ENCODE measurements around the gene GTPBP6. TPM values are rescaled to one million over a fixed set of nuclear protein-coding genes. Genes with fewer than 3 reads are reported as not detected.

GTPBP6 gene
- total and polyA plus RNA-seq, 4 donors, result 11.8 to 79.1 (median 59.6) TPM

DNA sequence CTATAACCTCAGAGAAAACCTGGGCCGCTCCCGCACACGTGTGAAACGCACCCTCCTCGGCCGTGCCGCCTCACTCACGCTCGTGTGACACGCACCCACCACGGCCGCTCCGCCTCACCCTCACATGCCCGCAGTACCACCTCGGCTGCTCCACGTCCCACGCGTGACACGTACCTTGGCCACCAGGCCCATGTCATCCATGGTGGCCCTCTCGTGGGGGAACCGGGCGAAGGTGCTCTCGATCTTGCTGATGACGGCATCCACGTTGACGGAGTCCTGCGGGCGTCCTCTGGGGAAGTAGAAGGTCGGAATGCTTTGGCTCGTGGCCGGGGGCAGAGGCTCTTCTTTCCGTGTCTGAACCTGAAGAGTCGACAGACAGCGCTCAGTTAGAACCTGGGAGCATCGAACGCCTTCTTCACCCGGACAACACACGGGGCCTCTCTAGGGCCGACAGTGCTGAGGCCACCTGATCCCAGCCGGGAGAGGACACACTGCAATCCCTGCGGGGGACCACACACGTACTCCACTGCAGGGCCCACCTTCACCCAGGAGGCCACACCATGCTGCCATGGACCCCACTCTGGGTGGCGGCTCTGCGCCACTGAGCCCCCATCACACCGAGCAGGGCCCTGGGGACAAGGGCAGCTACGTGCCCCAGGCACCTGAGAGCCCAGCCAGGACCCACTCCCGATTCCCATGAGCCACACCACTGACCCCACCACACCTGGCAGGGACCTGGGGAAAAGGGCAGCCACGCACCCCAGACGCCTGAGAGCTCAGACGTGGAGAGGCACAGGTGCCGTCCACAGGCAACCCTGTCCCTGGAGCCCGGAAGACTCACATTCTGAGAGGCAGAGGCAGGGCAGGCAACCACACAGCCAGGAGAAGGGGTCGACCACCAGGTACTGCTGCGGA is 42.9 kb upstream of the GTPBP6 start:
- Histone ChIP-seq H3K27ac (ENCODE audit: low read depth in 1 of 2, low read length in 1 of 2) (no peak overlapping the region), H3K4me1 (ENCODE audit: control insufficient read depth in 5 of 5, insufficient read depth in 5 of 5, low read length in 5 of 5) (no peaks in the 10 kb centered on the region), H3K9me3 (ENCODE audit: control insufficient read depth in 4 of 4, insufficient read depth in 3 of 4, low read length in 3 of 4) (peaks cover 0 to 18% (median 3%) of the 10 kb centered on the region in 4 donors), H3K27me3 (ENCODE audit: control insufficient read depth in 3 of 3, insufficient read depth in 3 of 3, low read length in 2 of 3) (no peaks in the 10 kb centered on the region), H3K9ac (ENCODE audit: insufficient read depth in 1 of 2, low read length in 2 of 2) (no peak overlapping the region), H3K4me3 (no peak overlapping the region), H3K36me3 (ENCODE audit: control insufficient read depth in 4 of 4, insufficient read depth in 4 of 4, low read length in 4 of 4) (peaks cover 2 to 27% (median 12%) of the 10 kb centered on the region in 4 donors)
- TF ChIP-seq, protein P1, sequence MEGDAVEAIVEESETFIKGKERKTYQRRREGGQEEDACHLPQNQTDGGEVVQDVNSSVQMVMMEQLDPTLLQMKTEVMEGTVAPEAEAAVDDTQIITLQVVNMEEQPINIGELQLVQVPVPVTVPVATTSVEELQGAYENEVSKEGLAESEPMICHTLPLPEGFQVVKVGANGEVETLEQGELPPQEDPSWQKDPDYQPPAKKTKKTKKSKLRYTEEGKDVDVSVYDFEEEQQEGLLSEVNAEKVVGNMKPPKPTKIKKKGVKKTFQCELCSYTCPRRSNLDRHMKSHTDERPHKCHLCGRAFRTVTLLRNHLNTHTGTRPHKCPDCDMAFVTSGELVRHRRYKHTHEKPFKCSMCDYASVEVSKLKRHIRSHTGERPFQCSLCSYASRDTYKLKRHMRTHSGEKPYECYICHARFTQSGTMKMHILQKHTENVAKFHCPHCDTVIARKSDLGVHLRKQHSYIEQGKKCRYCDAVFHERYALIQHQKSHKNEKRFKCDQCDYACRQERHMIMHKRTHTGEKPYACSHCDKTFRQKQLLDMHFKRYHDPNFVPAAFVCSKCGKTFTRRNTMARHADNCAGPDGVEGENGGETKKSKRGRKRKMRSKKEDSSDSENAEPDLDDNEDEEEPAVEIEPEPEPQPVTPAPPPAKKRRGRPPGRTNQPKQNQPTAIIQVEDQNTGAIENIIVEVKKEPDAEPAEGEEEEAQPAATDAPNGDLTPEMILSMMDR (IDR thresholded peaks at IDR 0.05; ENCODE audit: control extremely low read depth, extremely low read depth), result no peak
- DNase-seq (no peak), ATAC-seq (ENCODE audit: insufficient read depth, low FRiP score) (no peak)
- whole genome bisulfite sequencing, 2 donors, result 97% methylated on average over 54 of the region's 54 CpGs

DNA sequence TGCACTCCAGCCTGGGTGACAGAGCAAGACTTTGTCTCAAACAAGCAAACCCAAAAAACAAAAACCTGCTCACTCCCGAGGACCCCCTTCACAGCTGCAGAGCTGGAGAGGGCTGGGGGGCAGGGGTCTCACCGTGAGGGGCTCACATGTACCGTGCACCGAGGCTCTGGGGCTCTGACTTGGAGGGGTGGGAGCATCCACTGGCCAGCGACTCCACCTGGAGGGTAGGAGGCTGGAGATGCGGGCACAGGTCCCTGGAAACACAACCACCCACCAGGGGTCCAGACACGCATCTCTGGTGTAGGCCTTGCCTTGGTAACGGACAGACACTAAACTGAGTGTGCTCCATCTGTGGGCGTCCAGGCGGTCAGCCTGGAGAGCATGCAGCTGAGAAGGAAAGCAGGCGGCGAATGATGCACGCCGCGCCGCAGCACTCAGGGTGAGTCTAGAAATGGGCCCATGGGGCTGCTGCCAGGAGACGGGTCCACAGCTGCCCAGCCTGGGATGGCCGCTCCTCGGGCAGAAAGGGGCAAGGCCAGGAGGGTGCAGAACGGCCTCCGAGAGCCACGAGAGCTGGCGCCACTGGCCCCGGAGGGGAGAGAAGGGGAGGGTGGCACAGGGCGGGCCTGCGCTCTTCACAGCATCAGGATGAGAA is 42.0 kb upstream of the GTPBP6 start:
- Histone ChIP-seq H3K4me3 (no peak overlapping the region), H3K4me1 (ENCODE audit: control insufficient read depth in 5 of 5, insufficient read depth in 5 of 5, low read length in 5 of 5) (no peaks in the 10 kb centered on the region), H3K36me3 (ENCODE audit: control insufficient read depth in 4 of 4, insufficient read depth in 4 of 4, low read length in 4 of 4) (peaks cover 2 to 27% (median 12%) of the 10 kb centered on the region in 4 donors), H3K9me3 (ENCODE audit: control insufficient read depth in 4 of 4, insufficient read depth in 3 of 4, low read length in 3 of 4) (peaks cover 0 to 18% (median 3%) of the 10 kb centered on the region in 4 donors), H3K9ac (ENCODE audit: insufficient read depth in 1 of 2, low read length in 2 of 2) (no peak overlapping the region), H3K27ac (ENCODE audit: low read depth in 1 of 2, low read length in 1 of 2) (no peak overlapping the region), H3K27me3 (ENCODE audit: control insufficient read depth in 3 of 3, insufficient read depth in 3 of 3, low read length in 2 of 3) (no peaks in the 10 kb centered on the region)
- ATAC-seq (ENCODE audit: insufficient read depth, low FRiP score) (no peak), DNase-seq (no peak)
- TF ChIP-seq, protein P1 (IDR thresholded peaks at IDR 0.05; ENCODE audit: control extremely low read depth, extremely low read depth), result no peak
- WGBS, 2 donors, result 95 to 97% methylated on average over 23 to 26 of the region's 26 CpGs

DNA sequence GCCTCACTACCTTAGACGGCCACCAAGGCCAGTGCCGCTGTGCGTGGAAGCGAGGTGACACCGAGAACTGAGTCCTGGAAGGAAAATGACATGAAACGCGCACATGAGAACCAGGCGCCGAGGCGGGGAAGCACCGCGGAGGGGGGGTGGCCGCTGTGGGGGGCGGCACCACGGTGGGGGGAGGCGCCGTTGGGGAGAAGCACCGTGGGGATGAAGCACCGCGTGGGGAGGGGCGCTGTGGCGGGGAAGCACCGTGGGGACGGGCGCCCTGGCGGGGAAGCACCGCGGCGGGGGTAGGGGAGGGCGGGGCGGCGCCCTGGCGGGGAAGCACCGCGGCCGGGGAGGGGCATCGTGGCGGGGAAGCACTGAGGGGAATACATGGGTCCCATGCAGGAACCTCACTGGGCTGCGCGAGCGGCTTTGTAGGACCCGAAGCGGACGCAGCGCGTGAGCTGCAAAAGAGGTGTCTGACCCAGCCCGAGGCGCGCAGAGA is 40.1 kb upstream of the GTPBP6 start:
- TF ChIP-seq, protein P1 (IDR thresholded peaks at IDR 0.05; ENCODE audit: control extremely low read depth, extremely low read depth), result no peak
- Histone ChIP-seq H3K9ac (ENCODE audit: insufficient read depth in 1 of 2, low read length in 2 of 2) (no peak overlapping the region), H3K4me1 (ENCODE audit: control insufficient read depth in 5 of 5, insufficient read depth in 5 of 5, low read length in 5 of 5) (no peaks in the 10 kb centered on the region), H3K27ac (ENCODE audit: low read depth in 1 of 2, low read length in 1 of 2) (no peak overlapping the region), H3K36me3 (ENCODE audit: control insufficient read depth in 4 of 4, insufficient read depth in 4 of 4, low read length in 4 of 4) (peaks cover 2 to 27% (median 12%) of the 10 kb centered on the region in 4 donors), H3K9me3 (ENCODE audit: control insufficient read depth in 4 of 4, insufficient read depth in 3 of 4, low read length in 3 of 4) (peaks cover 0 to 18% (median 3%) of the 10 kb centered on the region in 4 donors), H3K27me3 (ENCODE audit: control insufficient read depth in 3 of 3, insufficient read depth in 3 of 3, low read length in 2 of 3) (no peaks in the 10 kb centered on the region), H3K4me3 (no peak overlapping the region)
- DNase-seq, result no peak
- no peak for ATAC-seq (ENCODE audit: insufficient read depth, low FRiP score)
- WGBS, 2 donors, result 92 to 94% methylated on average over 42 to 49 of the region's 49 CpGs

All from lung (tissue), 12 donors.